Measurements from ENCODE around the gene KRTAP3-1.

DNA sequence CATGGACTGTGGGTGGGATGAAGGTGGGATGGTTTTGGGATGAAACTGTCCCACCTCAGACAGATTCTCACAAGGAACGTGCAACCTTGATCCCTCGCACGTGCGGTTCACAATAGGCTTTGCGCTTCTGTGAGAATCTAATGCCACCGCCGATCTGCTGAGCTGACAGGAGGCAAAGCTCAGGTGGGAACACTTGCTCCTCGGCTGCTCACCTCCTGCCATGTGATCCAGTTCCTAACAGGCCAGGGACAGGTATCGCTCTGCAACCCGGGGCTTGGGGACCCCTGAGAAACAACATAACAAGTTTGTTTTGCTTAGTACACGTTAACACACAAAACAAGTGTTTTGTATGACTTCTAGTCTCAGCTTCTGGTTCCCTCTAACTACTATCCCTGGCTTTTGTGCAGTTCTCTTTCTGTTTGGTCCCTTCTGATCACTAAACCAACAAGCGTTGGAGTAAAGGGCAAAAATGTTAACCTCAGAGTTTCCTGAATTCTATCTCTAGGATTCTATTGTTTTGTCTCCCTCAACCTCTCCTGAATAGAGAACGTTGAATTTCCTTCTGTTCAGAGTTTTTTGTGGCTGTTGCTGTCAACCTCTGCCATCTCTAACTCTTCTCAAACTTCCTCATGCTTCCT is 7.8 kb upstream of the KRTAP3-1 start:
- no peak for TF ChIP-seq MAFK (IDR thresholded peaks at IDR 0.05; ENCODE audit: partially characterized antibody)
- TF ChIP-seq POLR2A (IDR thresholded peaks at IDR 0.05; ENCODE audit: low read length): no peak
- TF ChIP-seq EP300 (IDR thresholded peaks at IDR 0.05): no peak
- no peak for TF ChIP-seq USF2 (IDR thresholded peaks at IDR 0.05)
- no peak for TF ChIP-seq HDAC2 (IDR thresholded peaks at IDR 0.05)
- TF ChIP-seq CEBPB (IDR thresholded peaks at IDR 0.05): no peak
- TF ChIP-seq NR3C1 (IDR thresholded peaks at IDR 0.05): no peak
- TF ChIP-seq, protein P1, sequence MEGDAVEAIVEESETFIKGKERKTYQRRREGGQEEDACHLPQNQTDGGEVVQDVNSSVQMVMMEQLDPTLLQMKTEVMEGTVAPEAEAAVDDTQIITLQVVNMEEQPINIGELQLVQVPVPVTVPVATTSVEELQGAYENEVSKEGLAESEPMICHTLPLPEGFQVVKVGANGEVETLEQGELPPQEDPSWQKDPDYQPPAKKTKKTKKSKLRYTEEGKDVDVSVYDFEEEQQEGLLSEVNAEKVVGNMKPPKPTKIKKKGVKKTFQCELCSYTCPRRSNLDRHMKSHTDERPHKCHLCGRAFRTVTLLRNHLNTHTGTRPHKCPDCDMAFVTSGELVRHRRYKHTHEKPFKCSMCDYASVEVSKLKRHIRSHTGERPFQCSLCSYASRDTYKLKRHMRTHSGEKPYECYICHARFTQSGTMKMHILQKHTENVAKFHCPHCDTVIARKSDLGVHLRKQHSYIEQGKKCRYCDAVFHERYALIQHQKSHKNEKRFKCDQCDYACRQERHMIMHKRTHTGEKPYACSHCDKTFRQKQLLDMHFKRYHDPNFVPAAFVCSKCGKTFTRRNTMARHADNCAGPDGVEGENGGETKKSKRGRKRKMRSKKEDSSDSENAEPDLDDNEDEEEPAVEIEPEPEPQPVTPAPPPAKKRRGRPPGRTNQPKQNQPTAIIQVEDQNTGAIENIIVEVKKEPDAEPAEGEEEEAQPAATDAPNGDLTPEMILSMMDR (IDR thresholded peaks at IDR 0.05): no peak
- TF ChIP-seq HOXB5 (CRISPR knock-in tag; IDR thresholded peaks at IDR 0.05): no peak
- TF ChIP-seq RAD21 (conservative IDR thresholded peaks at IDR 0.05 in 1 of 2, IDR thresholded peaks at IDR 0.05 in 1 of 2): no peak
